Activated CD4-positive, alpha-beta T cell treated with anti-CD3 and anti-CD28 coated beads, Interleukin-2, amount 10 ng/mL, durations not matched to agents 7 days and 5 days (primary cell): ENCODE data around the gene ASTN2. TPM values are rescaled to one million over a fixed set of nuclear protein-coding genes. Genes with fewer than 3 reads are reported as not detected.

Source experiments
- CTCF ChIA-PET: fragments of 350-600 bp; sonication (Branson Sonifier 250); formaldehyde crosslinking; loops from one replicate; lab custom pipeline; 2021; ENCODE audit warnings: antibody characterized with exemption; lab: Charles Lee
- POLR2A ChIA-PET: fragments of 350-600 bp; sonication (Branson Sonifier 250); formaldehyde crosslinking; loops from one replicate; lab custom pipeline; 2021; ENCODE audit warnings: antibody characterized with exemption; lab: Charles Lee
- DNase-seq: peaks from one replicate; pipeline ENCODE4 v3.0.0-alpha.2; 2020
- H3K27ac Mint-ChIP-seq: one replicate; pipeline ENCODE4 v1.8.0; 2021; ENCODE audit warnings: mild to moderate bottlenecking, moderate library complexity, mixed read lengths
- H3K27me3 Mint-ChIP-seq: one replicate; pipeline ENCODE4 v1.8.0; 2021; ENCODE audit warnings: mixed read lengths
- H3K36me3 Mint-ChIP-seq: one replicate; pipeline ENCODE4 v1.8.0; 2021; ENCODE audit warnings: low read depth, mixed read lengths
- H3K4me1 Mint-ChIP-seq: one replicate; pipeline ENCODE4 v1.8.0; 2021; ENCODE audit warnings: mixed read lengths
- H3K4me3 Mint-ChIP-seq: one replicate; pipeline ENCODE4 v1.8.0; 2021; ENCODE audit warnings: mild to moderate bottlenecking, moderate library complexity, mixed read lengths
- H3K9me3 Mint-ChIP-seq: one replicate; pipeline ENCODE4 v1.8.0; 2021; ENCODE audit warnings: mixed read lengths
- total RNA-seq, 2 experiments: library from RNA; stranded (reverse); gene quantifications; one replicate each; pipeline ENCODE4 v1.2.3, GENCODE V29; 2021

ASTN2 gene
- total RNA-seq, 2 experiments from 2014 or later = 3.2 to 4.1 TPM

DNA sequence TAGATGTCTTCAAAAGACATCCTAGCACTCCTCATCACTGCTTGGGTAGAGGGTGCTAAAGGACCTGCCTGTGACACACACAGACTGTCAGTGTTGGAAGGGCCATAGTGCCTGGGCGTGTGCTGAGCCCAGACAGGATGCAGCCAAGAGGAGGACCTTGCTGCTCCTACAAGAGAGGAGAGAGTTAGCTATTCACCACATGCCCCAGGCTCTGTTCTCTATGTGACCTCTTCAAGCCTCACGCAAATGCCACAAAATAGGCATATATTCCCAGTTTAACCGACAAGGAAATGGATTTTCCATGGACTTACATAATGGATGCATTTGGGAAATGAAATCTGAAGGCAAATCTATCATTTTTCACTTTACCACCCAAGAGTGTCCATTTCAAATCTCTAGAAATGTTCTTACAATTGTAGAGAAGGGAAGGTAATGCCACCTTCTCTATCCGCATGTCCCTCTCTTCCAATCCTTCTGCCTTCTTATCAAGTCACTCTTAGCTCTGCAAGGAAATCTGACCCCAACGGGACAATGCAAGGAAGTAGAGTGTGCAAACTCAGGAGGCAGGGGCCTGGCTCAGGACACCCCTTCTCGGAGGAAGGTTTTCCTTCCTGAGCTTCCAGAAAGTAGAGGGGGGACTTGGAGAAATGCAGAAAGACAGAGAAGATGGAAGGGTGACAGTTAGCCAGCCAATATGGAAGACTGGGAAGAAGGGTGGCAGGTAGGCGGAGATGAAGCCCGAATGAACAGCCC is 678.3 kb downstream of the ASTN2 start:
- Mint-ChIP-seq H3K27ac (no peak overlapping the region), H3K36me3 (no peaks in the 10 kb centered on the region), H3K9me3 (no peaks in the 10 kb centered on the region), H3K27me3 (no peaks in the 10 kb centered on the region), H3K4me3 (no peak overlapping the region), H3K4me1 (no peaks in the 10 kb centered on the region)
- ChIA-PET CTCF (interaction anchor here (0.7 to 2.2 kb wide), 5 partner anchors 10 to 125 kb away, joined by 3 to 6 read pairs (median 3); no protein-coding TSS in a partner anchor), POLR2A (no interaction called here)
- no peak for DNase-seq

DNA sequence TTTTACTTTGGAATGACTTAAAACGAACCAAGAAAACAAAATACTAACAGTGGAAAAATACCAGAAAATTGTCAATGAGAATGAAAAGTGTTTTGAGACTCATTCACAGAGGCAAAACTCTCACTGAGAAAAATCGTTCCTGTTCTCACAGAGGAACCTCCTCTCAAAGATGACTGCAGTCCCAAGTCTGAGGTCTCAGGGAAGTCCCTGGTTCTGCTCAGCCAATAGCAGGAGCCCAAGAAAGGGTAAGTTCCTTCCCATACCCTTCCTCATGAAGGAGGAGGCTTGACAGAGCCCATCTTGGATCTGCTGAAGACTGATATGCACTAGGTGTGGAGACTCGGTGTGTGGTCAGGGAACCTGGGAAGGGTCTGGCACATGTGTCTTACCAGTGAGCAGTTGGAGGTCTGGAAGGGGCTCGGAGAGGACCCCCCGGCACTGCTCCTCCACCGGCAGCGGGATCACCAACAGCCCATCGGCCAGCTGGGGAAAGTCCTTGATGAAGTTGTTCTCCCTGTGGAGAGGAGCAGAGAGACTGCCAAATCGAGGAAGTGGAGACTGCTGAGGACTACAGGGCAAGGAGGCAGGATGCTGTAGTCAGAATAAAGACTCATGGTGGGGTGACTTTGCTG is 681.7 kb downstream of the ASTN2 start:
- H3K36me3 Mint-ChIP-seq = no peaks in the 10 kb centered on the region
- H3K4me3 Mint-ChIP-seq = no peak overlapping the region
- POLR2A ChIA-PET = no interaction called here
- DNase-seq = no peak
- H3K27ac Mint-ChIP-seq = no peak overlapping the region
- H3K4me1 Mint-ChIP-seq = no peaks in the 10 kb centered on the region
- CTCF ChIA-PET = no interaction called here
- H3K27me3 Mint-ChIP-seq = no peaks in the 10 kb centered on the region
- no peaks in the 10 kb centered on the region for H3K9me3 Mint-ChIP-seq

DNA sequence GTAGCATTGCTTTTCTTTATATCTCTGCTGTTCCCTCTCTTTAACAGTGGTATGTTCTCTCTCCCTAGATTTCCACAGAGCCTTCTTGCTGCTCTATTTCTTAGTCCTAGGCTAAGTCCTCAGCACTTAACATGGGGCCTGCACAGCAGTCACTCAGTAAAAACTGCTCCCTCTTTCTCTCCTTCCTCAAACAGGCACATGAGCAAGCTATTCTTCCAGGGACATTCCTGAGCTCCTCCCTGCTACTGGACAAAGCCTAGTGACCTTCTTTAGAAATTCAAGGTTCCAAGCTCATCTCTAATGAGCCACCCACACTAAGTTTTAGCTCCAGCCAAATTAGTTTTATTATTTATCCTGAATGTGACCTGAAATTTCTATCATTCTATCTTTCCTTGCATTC is 688.3 kb downstream of the ASTN2 start:
- Mint-ChIP-seq H3K4me3 (no peak overlapping the region), H3K9me3 (no peaks in the 10 kb centered on the region), H3K4me1 (no peaks in the 10 kb centered on the region), H3K27ac (no peak overlapping the region), H3K27me3 (no peaks in the 10 kb centered on the region), H3K36me3 (no peaks in the 10 kb centered on the region)
- no peak for DNase-seq
- ChIA-PET POLR2A (no interaction called here), CTCF (interaction anchor here (0.7 kb wide), 1 partner anchor 10 kb away, joined by 3 read pairs; no protein-coding TSS in a partner anchor)

DNA sequence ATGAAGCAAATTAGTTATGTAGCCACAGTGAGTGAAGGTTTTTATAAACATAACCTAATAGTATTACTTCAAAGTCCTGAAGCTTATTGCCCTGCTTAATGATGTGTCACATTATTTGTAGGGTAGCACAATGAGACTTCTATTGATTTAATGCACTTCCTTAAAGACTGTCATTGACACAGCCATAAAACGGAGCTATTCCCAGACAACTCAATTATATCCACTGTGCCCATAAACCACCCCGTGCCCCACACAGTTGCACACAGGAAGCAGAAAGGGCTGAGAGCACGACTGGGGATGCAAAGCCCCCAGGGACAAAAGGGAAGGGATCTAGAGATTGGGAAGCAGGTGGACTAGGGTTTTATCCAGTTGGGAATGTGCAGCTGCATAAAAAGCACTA is 690.7 kb downstream of the ASTN2 start:
- Mint-ChIP-seq H3K27me3 (no peaks in the 10 kb centered on the region), H3K36me3 (no peaks in the 10 kb centered on the region), H3K4me1 (no peaks in the 10 kb centered on the region), H3K27ac (no peak overlapping the region), H3K9me3 (peaks cover 2% of the 10 kb centered on the region), H3K4me3 (no peak overlapping the region)
- ChIA-PET CTCF (no interaction called here), POLR2A (no interaction called here)
- DNase-seq = no peak

DNA sequence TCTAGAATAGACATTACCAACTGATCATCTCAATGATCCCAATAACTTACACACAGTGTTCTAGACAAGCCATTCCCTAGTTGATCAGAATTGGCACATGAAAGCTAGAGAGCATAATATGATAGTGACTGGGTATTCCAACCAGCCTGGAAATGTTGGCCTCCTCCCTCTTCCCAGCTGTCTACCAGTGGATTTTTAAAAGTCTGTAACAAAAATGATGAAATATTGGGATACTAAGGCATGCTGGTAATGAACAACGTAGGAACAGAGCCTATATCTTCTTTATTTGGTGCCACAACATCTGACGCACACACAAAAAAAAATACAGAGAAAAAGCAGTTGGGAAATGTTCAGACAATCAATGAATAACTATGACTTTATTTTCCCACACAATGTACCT is 692.9 kb downstream of the ASTN2 start:
- H3K36me3 Mint-ChIP-seq = no peaks in the 10 kb centered on the region
- H3K9me3 Mint-ChIP-seq = peaks cover 2% of the 10 kb centered on the region
- ChIA-PET POLR2A (no interaction called here), CTCF (no interaction called here)
- H3K4me1 Mint-ChIP-seq = no peaks in the 10 kb centered on the region
- H3K4me3 Mint-ChIP-seq = no peak overlapping the region
- no peak for DNase-seq
- H3K27ac Mint-ChIP-seq = no peak overlapping the region
- no peaks in the 10 kb centered on the region for H3K27me3 Mint-ChIP-seq

DNA sequence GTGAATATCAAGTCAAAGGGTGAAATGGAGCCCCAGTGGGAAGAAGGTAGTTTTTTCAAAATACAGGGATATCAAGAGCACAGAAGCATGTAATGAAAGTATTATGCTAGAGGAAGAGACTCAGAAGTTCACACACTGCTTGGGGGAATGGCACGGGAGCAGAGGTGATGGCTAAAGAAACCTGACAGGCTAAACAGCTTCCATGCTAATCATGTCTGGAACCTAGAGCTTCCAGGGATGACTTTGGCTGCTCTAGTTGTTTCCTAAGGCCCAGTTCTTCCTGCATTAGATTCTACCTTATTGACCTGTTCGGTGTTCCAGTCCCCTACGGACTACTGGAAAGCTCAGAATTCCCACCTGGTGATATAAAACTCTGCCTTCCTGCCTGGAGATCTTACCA is 693.4 kb downstream of the ASTN2 start:
- peaks cover 2% of the 10 kb centered on the region for H3K9me3 Mint-ChIP-seq
- H3K27ac Mint-ChIP-seq = no peak overlapping the region
- DNase-seq = no peak
- ChIA-PET CTCF (interaction anchor here (0.5 to 0.9 kb wide), 3 partner anchors 15 to 459 kb away, joined by 3 to 4 read pairs (median 3); no protein-coding TSS in a partner anchor), POLR2A (no interaction called here)
- no peaks in the 10 kb centered on the region for H3K36me3 Mint-ChIP-seq
- H3K4me1 Mint-ChIP-seq = no peaks in the 10 kb centered on the region
- H3K4me3 Mint-ChIP-seq = no peak overlapping the region
- H3K27me3 Mint-ChIP-seq = no peaks in the 10 kb centered on the region

DNA sequence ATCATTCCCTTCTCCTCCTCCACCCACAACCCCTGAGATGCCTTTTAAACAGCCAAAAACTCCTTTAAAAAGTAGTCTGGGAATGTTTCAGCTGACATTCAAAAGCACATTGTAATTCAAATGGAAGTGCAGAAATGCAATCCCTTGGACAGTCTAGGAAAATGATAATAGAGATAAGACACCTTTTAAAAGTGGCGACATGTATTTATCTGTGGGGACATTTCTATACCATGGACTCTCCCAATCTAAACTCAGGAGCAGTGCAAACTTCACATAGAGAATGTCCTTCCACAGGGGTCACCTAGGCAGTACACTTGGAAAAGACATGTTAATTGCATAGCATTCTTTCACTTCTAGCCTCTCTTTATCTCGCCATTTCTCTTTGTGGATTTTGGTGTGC is 694.7 kb downstream of the ASTN2 start:
- H3K27ac Mint-ChIP-seq = no peak overlapping the region
- POLR2A ChIA-PET = no interaction called here
- no peaks in the 10 kb centered on the region for H3K36me3 Mint-ChIP-seq
- CTCF ChIA-PET = no interaction called here
- H3K4me3 Mint-ChIP-seq = no peak overlapping the region
- H3K4me1 Mint-ChIP-seq = no peaks in the 10 kb centered on the region
- no peaks in the 10 kb centered on the region for H3K27me3 Mint-ChIP-seq
- no peak for DNase-seq
- peaks cover 2% of the 10 kb centered on the region for H3K9me3 Mint-ChIP-seq

DNA sequence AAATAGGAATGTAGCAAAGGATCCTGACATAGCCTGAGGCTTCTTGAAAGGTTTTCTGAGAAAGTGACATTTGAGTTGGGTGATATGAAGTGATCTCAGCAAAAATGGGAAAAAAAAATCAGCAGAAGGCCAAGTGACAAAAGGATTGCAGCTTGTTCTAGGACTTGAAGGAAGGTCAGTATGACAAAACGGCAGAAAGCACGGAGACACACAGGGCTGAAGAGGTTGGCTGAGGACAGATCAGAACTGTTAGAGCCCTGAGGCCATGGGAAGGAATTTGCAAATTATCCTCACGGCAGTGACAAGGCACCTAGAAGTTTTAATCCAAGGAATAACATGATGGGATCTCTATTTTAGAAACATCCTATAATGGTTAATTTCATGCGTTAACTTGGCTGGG is 696.7 kb downstream of the ASTN2 start:
- Mint-ChIP-seq H3K4me1 (no peaks in the 10 kb centered on the region), H3K27ac (no peak overlapping the region), H3K9me3 (peaks cover 2% of the 10 kb centered on the region), H3K4me3 (no peak overlapping the region), H3K36me3 (no peaks in the 10 kb centered on the region), H3K27me3 (no peaks in the 10 kb centered on the region)
- ChIA-PET CTCF (interaction anchor here (0.8 kb wide), 1 partner anchor 1695 kb away, joined by 3 read pairs; no protein-coding TSS in a partner anchor), POLR2A (interaction anchor here (0.6 kb wide), 1 partner anchor 94 kb away, joined by 6 read pairs; no protein-coding TSS in a partner anchor)
- DNase-seq = no peak

DNA sequence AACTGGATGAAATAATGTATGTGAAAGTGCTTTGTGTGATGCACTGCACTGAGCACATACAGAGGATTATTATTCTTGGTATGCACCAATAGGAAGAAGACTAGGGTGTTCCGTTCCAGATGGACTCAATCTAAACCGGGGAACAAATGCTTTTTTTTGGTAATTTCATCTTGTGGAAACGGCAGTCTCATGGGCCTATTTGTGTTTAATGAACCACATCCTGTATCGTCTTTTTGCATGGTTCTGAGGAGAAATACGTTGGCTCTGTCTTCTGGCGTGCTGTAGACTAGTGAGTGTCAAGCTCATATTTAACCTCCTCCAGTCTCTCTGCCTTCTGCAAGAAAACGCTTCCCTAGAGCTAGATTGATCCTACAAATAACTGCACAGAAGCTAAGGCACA is 697.7 kb downstream of the ASTN2 start:
- Mint-ChIP-seq H3K27ac (no peak overlapping the region), H3K9me3 (peaks cover 2% of the 10 kb centered on the region), H3K4me1 (no peaks in the 10 kb centered on the region), H3K36me3 (no peaks in the 10 kb centered on the region), H3K27me3 (no peaks in the 10 kb centered on the region), H3K4me3 (no peak overlapping the region)
- no peak for DNase-seq
- POLR2A ChIA-PET = no interaction called here
- CTCF ChIA-PET = interaction anchor here (0.8 kb wide), 1 partner anchor 1694 kb away, joined by 3 read pairs; no protein-coding TSS in a partner anchor

DNA sequence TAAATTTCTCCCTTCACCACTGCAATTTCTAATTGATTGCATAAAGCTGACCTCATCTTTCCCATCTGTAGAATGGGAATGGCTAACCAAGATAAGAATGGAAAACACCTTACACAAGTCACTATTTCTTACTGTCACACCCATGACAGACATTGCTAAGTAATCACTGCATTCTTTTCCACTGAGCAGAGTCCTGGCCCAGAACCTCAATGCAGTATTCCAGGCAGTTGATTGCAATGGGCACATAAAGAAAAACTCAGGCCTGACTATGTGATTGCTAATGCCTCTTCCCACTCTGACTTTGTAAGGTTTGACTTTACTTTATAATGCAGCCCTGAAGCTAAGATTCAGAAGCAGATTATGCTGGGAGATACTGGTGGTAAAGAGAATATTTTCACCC is 698.4 kb downstream of the ASTN2 start:
- Mint-ChIP-seq H3K4me3 (no peak overlapping the region), H3K27me3 (no peaks in the 10 kb centered on the region), H3K4me1 (no peaks in the 10 kb centered on the region), H3K9me3 (peaks cover 2% of the 10 kb centered on the region), H3K36me3 (no peaks in the 10 kb centered on the region), H3K27ac (no peak overlapping the region)
- POLR2A ChIA-PET = no interaction called here
- no peak for DNase-seq
- CTCF ChIA-PET = no interaction called here

DNA sequence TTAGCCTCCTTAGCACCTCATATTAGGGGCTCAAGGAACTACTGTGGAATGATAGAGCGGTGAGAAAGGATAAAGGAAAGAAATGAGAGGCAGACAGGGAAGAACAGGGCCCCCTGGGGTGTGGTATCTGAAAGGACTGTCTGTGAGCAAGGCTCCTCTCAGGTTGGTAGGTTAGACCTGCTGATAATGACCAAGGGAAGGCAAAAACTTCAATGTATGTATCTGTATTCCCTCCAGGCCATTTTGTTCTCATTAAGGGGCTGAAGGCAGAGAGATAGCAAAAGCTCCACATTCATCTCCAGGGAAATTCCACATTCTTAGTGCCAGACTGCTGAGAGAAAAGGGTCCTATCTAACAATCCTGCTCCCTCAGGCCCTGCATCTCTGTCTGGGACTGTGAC is 699.1 kb downstream of the ASTN2 start:
- CTCF ChIA-PET = interaction anchor here (0.6 kb wide), 1 partner anchor 9 kb away, joined by 3 read pairs; no protein-coding TSS in a partner anchor

DNA sequence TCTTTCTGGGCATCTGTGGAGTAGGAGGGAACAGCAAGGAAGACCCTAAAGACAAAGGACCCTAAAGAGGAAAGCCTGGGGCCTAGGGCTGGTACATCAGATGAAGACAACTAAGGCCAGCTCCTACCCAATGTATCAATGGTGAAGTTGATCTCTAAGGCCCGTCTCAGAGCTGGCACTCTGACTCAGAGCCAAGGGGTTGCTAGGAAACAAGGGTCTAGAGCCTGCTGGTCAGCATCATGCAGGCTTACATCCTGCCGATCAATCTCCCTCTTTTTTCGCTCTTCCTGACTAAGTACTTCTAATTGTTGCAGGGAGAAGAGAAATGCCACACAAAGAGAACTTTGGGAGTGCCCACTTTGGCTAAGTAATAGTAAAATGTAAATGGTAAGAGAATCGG is 701.6 kb downstream of the ASTN2 start:
- no peaks in the 10 kb centered on the region for H3K36me3 Mint-ChIP-seq
- CTCF ChIA-PET = no interaction called here

More for the DNA sequence above, 699.1 kb downstream of the ASTN2 start:
- no peaks in the 10 kb centered on the region for H3K36me3 Mint-ChIP-seq
- no peaks in the 10 kb centered on the region for H3K27me3 Mint-ChIP-seq
- no peaks in the 10 kb centered on the region for H3K9me3 Mint-ChIP-seq
- H3K27ac Mint-ChIP-seq = no peak overlapping the region
- no peaks in the 10 kb centered on the region for H3K4me1 Mint-ChIP-seq
- no peak for DNase-seq
- POLR2A ChIA-PET = no interaction called here
- no peak overlapping the region for H3K4me3 Mint-ChIP-seq

DNA sequence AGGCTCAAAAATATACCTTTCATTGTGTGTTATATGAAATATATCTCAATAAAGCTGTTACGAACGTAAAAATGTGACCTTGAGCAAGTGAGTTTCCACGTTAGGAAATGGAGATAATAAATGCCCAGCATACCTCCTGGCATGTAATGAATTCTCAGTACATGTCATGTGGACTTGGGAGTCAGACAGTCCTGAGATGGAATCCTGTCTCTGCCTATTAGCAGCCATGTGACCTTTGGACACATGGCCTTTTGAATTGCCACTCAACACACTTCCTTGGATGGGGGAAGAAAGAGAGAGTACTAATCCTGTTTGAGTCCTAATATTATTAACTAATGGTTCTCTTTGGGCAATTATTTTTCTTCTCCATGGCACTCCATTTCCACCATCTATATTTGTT is 702.1 kb downstream of the ASTN2 start:
- H3K36me3 Mint-ChIP-seq = no peaks in the 10 kb centered on the region
- DNase-seq = no peak
- H3K27me3 Mint-ChIP-seq = no peaks in the 10 kb centered on the region
- no peaks in the 10 kb centered on the region for H3K4me1 Mint-ChIP-seq
- ChIA-PET POLR2A (no interaction called here), CTCF (no interaction called here)
- H3K4me3 Mint-ChIP-seq = no peak overlapping the region
- H3K27ac Mint-ChIP-seq = no peak overlapping the region
- no peaks in the 10 kb centered on the region for H3K9me3 Mint-ChIP-seq

More for the DNA sequence above, 701.6 kb downstream of the ASTN2 start:
- POLR2A ChIA-PET = no interaction called here
- H3K27ac Mint-ChIP-seq = no peak overlapping the region
- no peaks in the 10 kb centered on the region for H3K9me3 Mint-ChIP-seq
- no peaks in the 10 kb centered on the region for H3K27me3 Mint-ChIP-seq
- DNase-seq = no peak
- H3K4me3 Mint-ChIP-seq = no peak overlapping the region
- H3K4me1 Mint-ChIP-seq = no peaks in the 10 kb centered on the region
